Activated naive CD8-positive, alpha-beta T cell treated with anti-CD3 and anti-CD28 coated beads, Interleukin-2, amount 50 U/mL, for 24 hours (primary cell): ENCODE data around the gene ENDOG.

Experiments
- ATAC-seq: fragments of 150-1000 bp; cut with Tn5 transposase; one replicate; pipeline ENCODE4 v1.10.0; 2021
- DNase-seq: peaks from one replicate; pipeline ENCODE4 v3.0.0; 2021
- H3K27ac Mint-ChIP-seq: one replicate; pipeline ENCODE4 v1.8.0; 2021; ENCODE audit warnings: mild to moderate bottlenecking, mixed read lengths
- H3K27me3 Mint-ChIP-seq: one replicate; pipeline ENCODE4 v1.8.0; 2021; ENCODE audit warnings: mixed read lengths
- H3K36me3 Mint-ChIP-seq: one replicate; pipeline ENCODE4 v1.8.0; 2021; ENCODE audit warnings: low read depth, mixed read lengths
- H3K4me1 Mint-ChIP-seq: one replicate; pipeline ENCODE4 v1.8.0; 2021; ENCODE audit warnings: mixed read lengths
- H3K4me3 Mint-ChIP-seq: one replicate; pipeline ENCODE4 v1.8.0; 2021; ENCODE audit warnings: mild to moderate bottlenecking, moderate library complexity, mixed read lengths
- H3K9me3 Mint-ChIP-seq: one replicate; pipeline ENCODE4 v1.8.0; 2021; ENCODE audit warnings: mixed read lengths

Gene ENDOG

GRCh38 chr9:128818839-128819715 lies 777 bp downstream of the ENDOG start:
- Mint-ChIP-seq H3K4me3 (peak overlapping the region; percentile 84), H3K27ac (peak overlapping the region; percentile 53), H3K36me3 (peaks cover 5% of the 10 kb centered on the region), H3K9me3 (no peaks in the 10 kb centered on the region), H3K27me3 (no peaks in the 10 kb centered on the region), H3K4me1 (peaks cover 21% of the 10 kb centered on the region)
- ATAC-seq (peak; percentile 47), DNase-seq (peak; percentile 53)

- no peaks in the 10 kb centered on the region for H3K27me3 Mint-ChIP-seq
- ATAC-seq (no peak), DNase-seq (no peak)
- H3K4me3 Mint-ChIP-seq: peak overlapping the region; percentile 84
- peaks cover 21% of the 10 kb centered on the region for H3K4me1 Mint-ChIP-seq
- peaks cover 6% of the 10 kb centered on the region for H3K36me3 Mint-ChIP-seq
- H3K9me3 Mint-ChIP-seq: no peaks in the 10 kb centered on the region
- no peak overlapping the region for H3K27ac Mint-ChIP-seq
Measured at GRCh38 chr9:128819716-128820664, 1.7 kb downstream of the ENDOG start.

DNA sequence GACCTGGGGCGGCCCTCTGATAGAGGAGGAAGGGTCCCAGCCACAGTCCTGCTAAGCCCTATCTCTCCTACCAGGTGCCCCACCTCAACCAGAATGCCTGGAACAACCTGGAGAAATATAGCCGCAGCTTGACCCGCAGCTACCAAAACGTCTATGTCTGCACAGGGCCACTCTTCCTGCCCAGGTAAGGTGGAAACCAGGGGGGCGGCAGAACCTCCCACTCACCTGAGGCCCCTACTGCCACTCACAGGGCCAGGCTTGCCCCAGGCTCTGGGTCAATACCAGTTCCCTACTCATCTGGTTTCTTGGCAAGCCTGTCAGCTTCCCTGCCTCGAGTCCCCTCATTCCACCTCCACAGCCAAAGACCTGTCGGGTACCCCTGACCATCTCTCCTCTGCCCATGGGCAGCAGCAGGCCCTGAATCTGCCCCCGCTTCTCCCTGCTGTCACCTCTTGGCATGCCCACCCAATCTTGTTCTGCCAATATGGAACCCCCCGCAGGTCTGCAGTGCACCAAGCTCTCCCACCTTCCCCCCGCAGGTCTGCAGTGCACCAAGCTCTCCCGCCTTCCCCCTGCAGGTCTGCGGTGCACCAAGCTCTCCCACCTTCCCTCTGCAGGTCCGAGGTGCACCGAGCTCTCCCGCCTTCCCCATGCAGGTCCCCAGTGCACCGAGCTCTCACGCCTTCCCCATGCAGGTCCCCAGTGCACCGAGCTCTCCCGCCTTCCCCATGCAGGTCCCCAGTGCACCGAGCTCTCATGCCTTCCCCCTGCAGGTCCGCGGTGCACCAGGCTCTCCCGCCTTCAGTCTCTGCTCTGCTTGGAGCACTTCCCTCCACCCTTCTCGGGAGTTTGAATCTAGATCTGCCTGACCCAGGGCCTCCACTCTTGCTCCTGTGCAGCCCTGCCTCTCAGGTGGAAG lies 2.6 kb downstream of the ENDOG start:
- ATAC-seq: no peak
- peaks cover 12% of the 10 kb centered on the region for H3K36me3 Mint-ChIP-seq
- H3K9me3 Mint-ChIP-seq: no peaks in the 10 kb centered on the region
- H3K4me1 Mint-ChIP-seq: peaks cover 21% of the 10 kb centered on the region
- no peaks in the 10 kb centered on the region for H3K27me3 Mint-ChIP-seq
- no peak overlapping the region for H3K27ac Mint-ChIP-seq
- no peak for DNase-seq
- no peak overlapping the region for H3K4me3 Mint-ChIP-seq

- H3K27me3 Mint-ChIP-seq: no peaks in the 10 kb centered on the region
- H3K27ac Mint-ChIP-seq: no peak overlapping the region
- ATAC-seq: no peak
- no peak overlapping the region for H3K4me3 Mint-ChIP-seq
- H3K9me3 Mint-ChIP-seq: no peaks in the 10 kb centered on the region
- H3K36me3 Mint-ChIP-seq: peaks cover 12% of the 10 kb centered on the region
- peaks cover 21% of the 10 kb centered on the region for H3K4me1 Mint-ChIP-seq
- no peak for DNase-seq
Measured at GRCh38 chr9:128821584-128822406, 3.5 kb downstream of the ENDOG start.

- Mint-ChIP-seq H3K9me3 (no peaks in the 10 kb centered on the region), H3K4me3 (no peak overlapping the region), H3K4me1 (peaks cover 23% of the 10 kb centered on the region), H3K27me3 (no peaks in the 10 kb centered on the region), H3K36me3 (peaks cover 17% of the 10 kb centered on the region), H3K27ac (no peak overlapping the region)
- ATAC-seq (no peak), DNase-seq (no peak)
Measured at GRCh38 chr9:128822407-128823042, 4.2 kb downstream of the ENDOG start.

GRCh38 chr9:128823362-128823902 lies 5.1 kb downstream of the ENDOG start:
- ATAC-seq (no peak), DNase-seq (no peak)
- Mint-ChIP-seq H3K4me3 (no peak overlapping the region), H3K27ac (no peak overlapping the region), H3K4me1 (peaks cover 27% of the 10 kb centered on the region), H3K36me3 (peaks cover 17% of the 10 kb centered on the region), H3K27me3 (no peaks in the 10 kb centered on the region), H3K9me3 (no peaks in the 10 kb centered on the region)

DNA sequence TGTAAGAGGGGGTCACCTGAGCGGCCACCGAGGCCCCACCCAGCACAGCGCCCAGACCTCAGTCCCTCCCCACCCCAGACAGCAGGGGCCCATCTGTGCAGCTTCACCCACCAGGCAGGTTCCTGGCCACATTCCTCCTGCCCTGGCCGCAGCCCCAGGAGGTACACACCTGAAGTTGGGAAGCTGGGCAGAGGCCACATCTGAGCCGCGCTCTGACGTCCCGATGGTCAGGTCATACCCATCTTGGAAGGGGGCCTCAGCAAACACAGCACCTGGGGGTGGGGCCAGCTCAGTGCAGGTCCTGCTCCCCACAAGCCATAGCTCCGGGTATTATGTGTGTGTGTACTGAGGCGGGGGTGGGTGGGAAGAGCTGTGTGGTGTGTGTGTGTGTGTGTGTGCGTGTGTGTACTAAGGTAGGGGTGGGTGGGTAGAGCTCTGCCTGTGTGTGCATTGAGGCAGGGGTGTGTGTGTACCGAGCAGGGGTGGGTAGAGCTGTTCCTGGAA lies 5.7 kb downstream of the ENDOG start:
- DNase-seq (no peak), ATAC-seq (no peak)
- Mint-ChIP-seq H3K36me3 (peaks cover 23% of the 10 kb centered on the region), H3K27ac (no peak overlapping the region), H3K4me1 (peaks cover 32% of the 10 kb centered on the region), H3K4me3 (no peak overlapping the region), H3K27me3 (no peaks in the 10 kb centered on the region), H3K9me3 (no peaks in the 10 kb centered on the region)

DNA sequence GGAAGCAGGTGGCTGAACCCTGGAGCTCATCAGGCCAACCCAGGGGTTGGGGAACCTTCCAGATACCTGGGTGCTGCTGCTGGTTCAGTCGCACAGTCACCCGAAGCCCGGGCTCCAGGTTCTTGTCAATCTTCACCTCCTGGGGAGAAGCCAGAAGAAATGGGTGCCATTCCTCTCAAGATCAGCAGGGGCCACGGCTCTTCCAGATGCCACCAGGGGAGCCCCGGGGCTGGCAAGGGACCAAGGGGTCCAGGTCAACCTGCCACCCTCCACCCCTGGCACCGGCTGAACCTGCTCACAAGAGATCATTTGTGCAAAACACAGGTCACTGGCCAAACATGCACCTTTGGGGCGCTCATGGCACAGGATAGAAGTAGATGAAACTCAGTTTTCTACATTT lies 6.6 kb downstream of the ENDOG start:
- peaks cover 27% of the 10 kb centered on the region for H3K4me1 Mint-ChIP-seq
- no peak overlapping the region for H3K27ac Mint-ChIP-seq
- H3K36me3 Mint-ChIP-seq: peaks cover 24% of the 10 kb centered on the region
- H3K9me3 Mint-ChIP-seq: no peaks in the 10 kb centered on the region
- ATAC-seq: no peak
- no peak for DNase-seq
- H3K4me3 Mint-ChIP-seq: no peak overlapping the region
- no peaks in the 10 kb centered on the region for H3K27me3 Mint-ChIP-seq

GRCh38 chr9:128825923-128826700 lies 7.8 kb downstream of the ENDOG start:
- peaks cover 23% of the 10 kb centered on the region for H3K4me1 Mint-ChIP-seq
- H3K36me3 Mint-ChIP-seq: peaks cover 24% of the 10 kb centered on the region
- ATAC-seq (no peak), DNase-seq (no peak)
- no peak overlapping the region for H3K27ac Mint-ChIP-seq
- H3K27me3 Mint-ChIP-seq: no peaks in the 10 kb centered on the region
- no peaks in the 10 kb centered on the region for H3K9me3 Mint-ChIP-seq
- H3K4me3 Mint-ChIP-seq: no peak overlapping the region

DNA sequence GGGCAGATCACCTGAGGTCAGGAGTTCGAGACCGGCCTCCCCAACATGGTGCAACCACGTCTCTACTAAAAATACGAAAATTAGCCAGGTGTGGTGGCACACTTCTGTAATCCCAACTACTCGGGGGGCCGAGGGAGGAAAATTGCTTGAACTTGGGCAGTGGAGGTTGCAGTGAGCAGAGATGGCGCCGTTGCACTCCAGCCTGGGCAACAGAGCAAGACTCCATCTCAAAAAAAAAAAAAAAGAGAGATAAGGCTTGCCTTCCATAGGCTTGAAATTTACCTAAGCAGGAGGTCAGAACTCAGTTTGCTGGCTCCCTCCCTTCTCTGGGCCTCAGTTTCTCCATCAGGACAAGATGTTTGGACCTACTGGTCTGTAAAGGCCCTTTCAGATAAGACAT lies 10.0 kb downstream of the ENDOG start:
- no peak for DNase-seq
- H3K27me3 Mint-ChIP-seq: no peaks in the 10 kb centered on the region
- peak overlapping the region; percentile 98 for H3K4me3 Mint-ChIP-seq
- H3K4me1 Mint-ChIP-seq: peaks cover 21% of the 10 kb centered on the region
- peaks cover 23% of the 10 kb centered on the region for H3K36me3 Mint-ChIP-seq
- no peaks in the 10 kb centered on the region for H3K9me3 Mint-ChIP-seq
- no peak for ATAC-seq
- peak overlapping the region; percentile 95 for H3K27ac Mint-ChIP-seq

- Mint-ChIP-seq H3K4me3 (peak overlapping the region; percentile 98), H3K36me3 (peaks cover 23% of the 10 kb centered on the region), H3K4me1 (peaks cover 21% of the 10 kb centered on the region), H3K9me3 (no peaks in the 10 kb centered on the region), H3K27me3 (no peaks in the 10 kb centered on the region), H3K27ac (peak overlapping the region; percentile 95)
- ATAC-seq (no peak), DNase-seq (no peak)
Measured at GRCh38 chr9:128828719-128829452, 10.6 kb downstream of the ENDOG start.
